Superior temporal gyrus (tissue), 1 donor: ENCODE results near the gene FCER1G.
"Not testable (repeated sequence)": the region's sequence is repeated elsewhere in the genome, so short reads cannot be mapped to it uniquely, and the experiment has no call there.

Experiments
- DNase-seq: peaks from one replicate; pipeline ENCODE4 v3.0.0-alpha.2; 2016; ENCODE audit errors: extremely low spot score

FCER1G gene

GRCh38 chr1:161229896-161230295 lies 14.8 kb downstream of the FCER1G start:
- no peak for DNase-seq

GRCh38 chr1:161230762-161231161 lies 15.7 kb downstream of the FCER1G start:
- no peak for DNase-seq

- no peak for DNase-seq
Measured at GRCh38 chr1:161233102-161233501, 18.0 kb downstream of the FCER1G start.

- no peak for DNase-seq
Measured at GRCh38 chr1:161235957-161236775, 21.1 kb downstream of the FCER1G start.

GRCh38 chr1:161238039-161238473 lies 23.0 kb downstream of the FCER1G start, which contains the start of gene NR1I3:
TSS of gene NR1I3 (minus strand) at chr1:161238203. CDS start at chr1:161236565, 1,638 bp downstream.
- no peak for DNase-seq

- no peak for DNase-seq
Measured at GRCh38 chr1:161241682-161242081, 26.6 kb downstream of the FCER1G start.

- no peak for DNase-seq
Measured at GRCh38 chr1:161242313-161242712, 27.2 kb downstream of the FCER1G start.

GRCh38 chr1:161244888-161245287 lies 29.8 kb downstream of the FCER1G start:
- no peak for DNase-seq

- not testable (repeated sequence) for DNase-seq
Measured at GRCh38 chr1:161250100-161250499, 35.0 kb downstream of the FCER1G start.

- no peak for DNase-seq
Measured at GRCh38 chr1:161250829-161251228, 35.7 kb downstream of the FCER1G start.

- no peak for DNase-seq
Measured at GRCh38 chr1:161251579-161251978, 36.5 kb downstream of the FCER1G start.

- not testable (repeated sequence) for DNase-seq
Measured at GRCh38 chr1:161255302-161255701, 40.2 kb downstream of the FCER1G start.

GRCh38 chr1:161255955-161256520 lies 40.9 kb downstream of the FCER1G start:
- not testable (repeated sequence) for DNase-seq

GRCh38 chr1:161257109-161257508 lies 42.0 kb downstream of the FCER1G start:
- DNase-seq: not testable (repeated sequence)

- DNase-seq: peak; percentile 61
Measured at GRCh38 chr1:161258439-161259344, 43.6 kb downstream of the FCER1G start, which contains the start of gene PCP4L1. TSS of gene PCP4L1 (plus strand) at chr1:161258745. CDS start at chr1:161258975, 230 bp downstream.

GRCh38 chr1:161259345-161259702 lies 44.2 kb downstream of the FCER1G start:
- no peak for DNase-seq

GRCh38 chr1:161259765-161260164 lies 44.7 kb downstream of the FCER1G start:
- DNase-seq: no peak

- DNase-seq: no peak
Measured at GRCh38 chr1:161260376-161261260, 45.5 kb downstream of the FCER1G start.

- no peak for DNase-seq
Measured at GRCh38 chr1:161261261-161262235, 46.5 kb downstream of the FCER1G start.

- no peak for DNase-seq
Measured at GRCh38 chr1:161265305-161265704, 50.2 kb downstream of the FCER1G start.
